Heart left ventricle (tissue), 16 donors: ENCODE data around the gene BRD3OS. TPM values are rescaled to one million over a fixed set of nuclear protein-coding genes. Genes with fewer than 3 reads are reported as not detected.

Experiments used
- ATAC-seq, 4 donors: fragments of 200-7000 bp; cut with Tn5 transposase; one replicate each; pipeline ENCODE4 v1.9.1; 2020 to 2022; ENCODE audit warnings: moderate library complexity in 4 of 4, mild to moderate bottlenecking in 3 of 4, moderate number of reproducible peaks in 1 of 4
- DNase-seq, 5 donors: peaks; one replicate each; pipeline ENCODE4 v3.0.0-alpha.2; 2020
- H3K27ac ChIP-seq, 12 donors: fragments of 200-600 bp; sonication (generic) in 4 of 12; one replicate each; pipeline versions ENCODE4 v1.5.0 to v1.8.0; 2016 to 2022; ENCODE audit warnings: mild to moderate bottlenecking in 2 of 12
- H3K27me3 ChIP-seq, 9 donors: fragments of 200-600 bp; sonication (generic) in 2 of 9; one replicate each; pipeline versions ENCODE4 v1.5.1 to v1.8.0; 2016 to 2022; ENCODE audit warnings: mild to moderate bottlenecking in 3 of 9
- H3K36me3 ChIP-seq, 9 donors: fragments of 200-600 bp; sonication (generic) in 2 of 9; one replicate each; pipeline versions ENCODE4 v1.5.0 to v1.8.0; 2018 to 2022; ENCODE audit warnings: mild to moderate bottlenecking in 2 of 9
- H3K4me1 ChIP-seq, 12 donors: fragments of 200-600 bp; sonication (generic) in 4 of 12; one replicate each; pipeline versions ENCODE4 v1.5.0 to v1.8.0; 2016 to 2022; ENCODE audit warnings: mild to moderate bottlenecking in 3 of 12
- H3K4me3 ChIP-seq, 12 donors: fragments of 200-600 bp; sonication (generic) in 4 of 12; one replicate each; pipeline versions ENCODE4 v1.5.0 to v1.8.0; 2017 to 2022; ENCODE audit warnings: mild to moderate bottlenecking in 9 of 12, moderate library complexity in 4 of 12
- H3K9me3 ChIP-seq, 12 donors: fragments of 200-600 bp; sonication (generic) in 4 of 12; one replicate each; pipeline versions ENCODE4 v1.5.0 to v1.8.0; 2016 to 2022; ENCODE audit warnings: mild to moderate bottlenecking in 1 of 12
- CTCF ChIP-seq, 12 donors: fragments of 200-600 bp; sonication (generic) in 4 of 12; IDR thresholded peaks; one replicate each; pipeline versions ENCODE4 v1.5.0 to v1.8.0; 2018 to 2022; ENCODE audit warnings: antibody characterized with exemption in 12 of 12, mild to moderate bottlenecking in 5 of 12
- POLR2A ChIP-seq, 2 donors: fragments of 450-650 bp; IDR thresholded peaks; one replicate each; pipeline ENCODE4 v1.6.1; 2017; ENCODE audit warnings: antibody characterized with exemption in 2 of 2, mild to moderate bottlenecking in 2 of 2, moderate library complexity in 2 of 2
- WGBS, 4 donors: extraction: QIAGEN DNeasy Blood & Tissue Kit in 2 of 4; methylation state at CpG; one replicate each; pipeline versions ENCODE4 v1.1.5 to v1.1.7; 2013 to 2018; 5-methylcytosine and 5-hydroxymethylcytosine counted together
- intact Hi-C, 10 donors: fragments of 100-400 bp; cut with DNase I; formaldehyde crosslinking; loops; one replicate each; pipeline versions ENCODE4 v1.11.1 to v1.14.2; 2022
- polyA plus RNA-seq, 2 donors: library from polyadenylated mRNA; stranded (reverse); fragments of 200-250 nt; gene quantifications; one replicate each; pipeline ENCODE4 v1.2.3, GENCODE V29; 2013
- total RNA-seq, 9 donors: library from RNA; depleted of rRNA in 2 of 9; stranded (reverse); fragments of >200 nt in 2 of 9; fragmentation: NEBNext Ultra II Directional in 3 of 9; extraction: Animal tissue kit (Norgen Biotek cat#: 25700) in 3 of 9; gene quantifications; one replicate each; pipeline versions ENCODE4 v1.1.0 to v1.2.4, GENCODE V29; 2016 to 2023
- donor health status: ischemic (EF 13 %, LVEDD 7.1; RV severe dilation, severe dysfunction).
- donor health status: healthy with polysubstance abuse.
- donor health status: DM: no; HTN: yes; CAD: no.
- donor health status: DM: no; HTN: no; CAD: no.
- donor health status: ischemic (EF 25% LVEDD 6.9; RV normal size, moderate dysfunction).
- donor health status: ischemic (EF 25% LVEDD 5.7; RV mildly dilated, moderate dysfunction).
- donor health status: healthy.
- donor health status: DM: yes; HTN: yes; CAD: no.
- donor health status: ischemic (EF 35%, LVEDD 5.7; RV mildly dilated, moderate dysfunction).
- donor health status: nonischemic (EF 11% LVEDD 7.7; RV severe dilation, severe dysfunction).
- donor health status: DM: yes; HTN: yes; CAD: no.
- donor health status: PGD.
- donor health status: ischemic (EF 29% LVEDD 5.4; RV normal size, mild dysfunction).
- donor health status: nonischemic (EF 23%, LVEDD 6.1; RV moderate dilation, normal function).

The BRD3OS gene
- total and polyA plus RNA-seq, 11 donors, result 1.8 to 13.8 (median 8.9) TPM

- H3K9me3 ChIP-seq, result no peaks in the 10 kb centered on the region
- H3K27me3 ChIP-seq, result no peaks in the 10 kb centered on the region
- intact Hi-C loops, result loop anchor here in 5 of 10 donors (5.0 kb wide), 3 partner anchors 34 to 99 kb away; partner anchors contain the start of gene BRD3 (in 4 of the 5)
- H3K4me1 ChIP-seq, result peaks cover 0 to 11% (median 8%) of the 10 kb centered on the region in 12 donors
- TF ChIP-seq POLR2A (IDR thresholded peaks at IDR 0.05), result no peak
- TF ChIP-seq CTCF (IDR thresholded peaks at IDR 0.05), result no peak
- no peak overlapping the region for H3K27ac ChIP-seq
- DNase-seq, result no peak
- 89 to 95% (median 92%) methylated on average over 14 to 22 of the region's 22 CpGs for whole genome bisulfite sequencing, 4 donors
- no peak for ATAC-seq
- H3K4me3 ChIP-seq, result no peak overlapping the region
- H3K36me3 ChIP-seq, result peaks cover 0 to 54% (median 42%) of the 10 kb centered on the region in 9 donors
Observed at GRCh38 chr9:134028575-134029247, 3.4 kb downstream of the BRD3OS start.

GRCh38 chr9:134029248-134030226 lies 4.3 kb downstream of the BRD3OS start:
- no peaks in the 10 kb centered on the region for H3K27me3 ChIP-seq
- H3K36me3 ChIP-seq, result peaks cover 1 to 62% (median 50%) of the 10 kb centered on the region in 9 donors
- 89 to 94% (median 91%) methylated on average over 19 to 21 of the region's 21 CpGs for WGBS, 4 donors
- H3K27ac ChIP-seq, result no peak overlapping the region
- ATAC-seq (no peak), DNase-seq (no peak)
- no peaks in the 10 kb centered on the region for H3K9me3 ChIP-seq
- intact Hi-C loops, result loop anchor here in 5 of 10 donors (5.0 kb wide), 3 partner anchors 33 to 98 kb away; partner anchors contain the start of gene BRD3 (in 4 of the 5)
- no peak for TF ChIP-seq POLR2A (IDR thresholded peaks at IDR 0.05)
- TF ChIP-seq CTCF (IDR thresholded peaks at IDR 0.05), result no peak
- peaks cover 0 to 11% (median 8%) of the 10 kb centered on the region in 12 donors for H3K4me1 ChIP-seq
- H3K4me3 ChIP-seq, result no peak overlapping the region

- TF ChIP-seq CTCF (IDR thresholded peaks at IDR 0.05), result no peak
- TF ChIP-seq POLR2A (IDR thresholded peaks at IDR 0.05), result no peak
- intact Hi-C loops, result no loop called here
- DNase-seq (no peak), ATAC-seq (no peak)
- 91 to 93% (median 92%) methylated on average over 28 to 29 of the region's 29 CpGs for WGBS, 4 donors
- no peak overlapping the region for H3K4me3 ChIP-seq
- no peak overlapping the region for H3K27ac ChIP-seq
- peaks cover 0 to 7% (median 5%) of the 10 kb centered on the region in 12 donors for H3K4me1 ChIP-seq
- no peaks in the 10 kb centered on the region for H3K27me3 ChIP-seq
- H3K9me3 ChIP-seq, result no peaks in the 10 kb centered on the region
- H3K36me3 ChIP-seq, result peaks cover 3 to 76% (median 64%) of the 10 kb centered on the region in 9 donors
Observed at GRCh38 chr9:134030821-134031470, 5.7 kb downstream of the BRD3OS start.
